Neural cell (in vitro differentiated cells): ENCODE measurements around the gene TMEM107. TPM values are rescaled to one million over a fixed set of nuclear protein-coding genes. Genes with fewer than 3 reads are reported as not detected.

ENCODE experiments used
- H2AFZ ChIP-seq: fragments of 200-600, 300-800 bp; sonication (generic), shearing (Covaris generic); 2 replicates; pipeline ENCODE4 v1.6.0; 2014; ENCODE audit warnings: low read depth, mild to moderate bottlenecking, antibody characterized with exemption, low read length, moderate library complexity
- H3F3A ChIP-seq: fragments of 200-600 bp; shearing (Covaris generic); 2 replicates; pipeline ENCODE4 v1.6.1; 2016; ENCODE audit warnings: mild to moderate bottlenecking, moderate library complexity, mixed read lengths, antibody characterized with exemption, low read length; ENCODE audit not compliant: insufficient read depth, poor library complexity, severe bottlenecking
- H3K27ac ChIP-seq: fragments of 200-600, 300-800 bp; sonication (generic), shearing (Covaris generic); 2 replicates; pipeline ENCODE4 v1.5.1; 2014; ENCODE audit warnings: mild to moderate bottlenecking, low read length, moderate library complexity
- H3K27me3 ChIP-seq: fragments of 300-800, 200-600 bp; sonication (generic), shearing (Covaris generic); 2 replicates; pipeline ENCODE4 v1.6.0; 2014; ENCODE audit warnings: mild to moderate bottlenecking, low read depth, low read length, moderate library complexity; ENCODE audit not compliant: insufficient read depth
- H3K36me3 ChIP-seq: fragments of 300-800, 200-600 bp; sonication (generic), shearing (Covaris generic); 2 replicates; pipeline ENCODE4 v1.5.1; 2014; ENCODE audit warnings: mild to moderate bottlenecking, antibody characterized with exemption, low read length, moderate library complexity; ENCODE audit not compliant: insufficient read depth
- H3K4me2 ChIP-seq: fragments of 300-800, 200-600 bp; sonication (generic), shearing (Covaris generic); 2 replicates; pipeline ENCODE4 v1.6.0; 2014; ENCODE audit warnings: mild to moderate bottlenecking, low read length
- H3K4me3 ChIP-seq: fragments of 300-800, 200-600 bp; sonication (generic), shearing (Covaris generic); 2 replicates; pipeline ENCODE4 v1.5.1; 2014; ENCODE audit warnings: mild to moderate bottlenecking, low read length, moderate library complexity
- H3K79me2 ChIP-seq: fragments of 200-600 bp; shearing (Covaris generic); replicated peaks from 2 replicates; pipeline ENCODE4 v1.6.0; 2014; ENCODE audit warnings: mild to moderate bottlenecking, low read length, moderate library complexity; ENCODE audit not compliant: insufficient read depth
- H3K9ac ChIP-seq: fragments of 300-800, 200-600 bp; sonication (generic), shearing (Covaris generic); 2 replicates; pipeline ENCODE4 v1.6.1; 2016; ENCODE audit warnings: mild to moderate bottlenecking, low read length, mixed read lengths
- H3K9me2 ChIP-seq: fragments of 200-600 bp; shearing (Covaris generic); 2 replicates; pipeline ENCODE4 v1.6.1; 2016; ENCODE audit warnings: mild to moderate bottlenecking, low read length, mixed read lengths; ENCODE audit not compliant: insufficient read depth
- H3K9me3 ChIP-seq: fragments of 200-600, 300-800 bp; sonication (generic), shearing (Covaris generic); 2 replicates; pipeline ENCODE4 v1.6.1; 2016; ENCODE audit warnings: mild to moderate bottlenecking, mixed run types, low read length, moderate library complexity, mixed read lengths
- H4K20me1 ChIP-seq: fragments of 200-600 bp; shearing (Covaris generic); 2 replicates; pipeline ENCODE4 v1.6.1; 2016; ENCODE audit warnings: mild to moderate bottlenecking, mixed run types; ENCODE audit not compliant: insufficient read depth
- EP300 ChIP-seq: fragments of 450-650 bp; conservative IDR thresholded peaks from 2 replicates; pipeline ENCODE4 v1.6.1; 2014; ENCODE audit warnings: antibody characterized with exemption, mild to moderate bottlenecking, moderate library complexity; ENCODE audit not compliant: poor library complexity, severe bottlenecking
- EZH2 ChIP-seq: fragments of 200-600, 300-800 bp; shearing (Covaris generic), sonication (generic); IDR thresholded peaks from 2 replicates; pipeline ENCODE4 v1.6.1; 2014; ENCODE audit warnings: antibody characterized with exemption, low read length, borderline replicate concordance, mild to moderate bottlenecking; ENCODE audit not compliant: insufficient read depth, poor library complexity, severe bottlenecking
- MXI1 ChIP-seq: fragments of 450-650 bp; conservative IDR thresholded peaks from 2 replicates; pipeline ENCODE4 v1.6.1; 2014; ENCODE audit warnings: antibody characterized with exemption, mild to moderate bottlenecking; ENCODE audit not compliant: poor library complexity, severe bottlenecking
- POLR2AphosphoS5 ChIP-seq: IDR thresholded peaks from 2 replicates; pipeline ENCODE4 v1.6.1; 2012
- RAD21 ChIP-seq: fragments of 450-650 bp; conservative IDR thresholded peaks from 2 replicates; pipeline ENCODE4 v1.6.1; 2014; ENCODE audit warnings: antibody characterized with exemption, mild to moderate bottlenecking, moderate library complexity
- SMC3 ChIP-seq: fragments of 450-650 bp; conservative IDR thresholded peaks from 2 replicates; pipeline ENCODE4 v1.6.1; 2014; ENCODE audit warnings: antibody characterized with exemption, mild to moderate bottlenecking, moderate library complexity; ENCODE audit not compliant: poor library complexity
- TAF1 ChIP-seq: IDR thresholded peaks from 2 replicates; pipeline ENCODE4 v1.6.1; 2012; ENCODE audit warnings: low read depth
- polyA plus RNA-seq: library from polyadenylated mRNA; depleted of rRNA; stranded (reverse); fragments of >200 nt; gene quantifications from 2 replicates; pipeline ENCODE4 v1.2.3, GENCODE V29; 2014
- TF ChIP-seq, protein P1 (sequence below): IDR thresholded peaks from 2 replicates; pipeline ENCODE4 v1.6.1; 2012; ENCODE audit warnings: borderline replicate concordance
- TF ChIP-seq, protein P2 (sequence below): fragments of 450-650 bp; IDR thresholded peaks from 2 replicates; pipeline ENCODE4 v1.5.1; 2014; ENCODE audit warnings: antibody characterized with exemption, mild to moderate bottlenecking, moderate library complexity; ENCODE audit not compliant: poor library complexity, severe bottlenecking

Gene TMEM107
- polyA plus RNA-seq, 1 donor from 2014 or later: 31.7 TPM

DNA sequence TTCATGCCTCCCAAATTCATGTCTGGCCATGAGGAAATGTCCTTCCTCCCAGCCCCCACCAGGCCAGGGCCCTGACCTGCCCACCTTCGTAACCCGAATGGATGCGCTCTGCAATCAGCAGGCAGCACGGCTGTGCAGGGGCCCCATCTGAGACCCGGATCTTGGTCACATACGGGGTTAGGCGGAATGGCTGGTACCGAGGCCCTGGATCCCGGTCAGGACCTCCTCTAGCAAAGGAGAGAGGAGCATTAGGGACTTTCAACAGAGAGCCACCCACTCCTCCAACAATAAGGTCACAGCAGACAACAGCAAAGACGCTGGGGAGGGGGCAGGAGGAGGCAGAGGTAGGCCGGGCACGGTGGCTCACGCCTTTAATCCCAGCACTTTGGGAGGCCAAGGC, 27.6 kb downstream of the TMEM107 start:
- Histone ChIP-seq H3K79me2 (no peaks in the 10 kb centered on the region), H3K27ac (no peak overlapping the region), H3K36me3 (no peaks in the 10 kb centered on the region), H3K9me3 (no peaks in the 10 kb centered on the region), H3K4me2 (no peak overlapping the region), H3F3A (peaks cover 6% of the 10 kb centered on the region), H2AFZ (no peak overlapping the region), H3K9me2 (no peaks in the 10 kb centered on the region), H3K27me3 (no peaks in the 10 kb centered on the region), H3K9ac (no peak overlapping the region), H3K4me3 (no peak overlapping the region), H4K20me1 (no peaks in the 10 kb centered on the region)
- TF ChIP-seq RAD21 (no peak), SMC3 (no peak)

DNA sequence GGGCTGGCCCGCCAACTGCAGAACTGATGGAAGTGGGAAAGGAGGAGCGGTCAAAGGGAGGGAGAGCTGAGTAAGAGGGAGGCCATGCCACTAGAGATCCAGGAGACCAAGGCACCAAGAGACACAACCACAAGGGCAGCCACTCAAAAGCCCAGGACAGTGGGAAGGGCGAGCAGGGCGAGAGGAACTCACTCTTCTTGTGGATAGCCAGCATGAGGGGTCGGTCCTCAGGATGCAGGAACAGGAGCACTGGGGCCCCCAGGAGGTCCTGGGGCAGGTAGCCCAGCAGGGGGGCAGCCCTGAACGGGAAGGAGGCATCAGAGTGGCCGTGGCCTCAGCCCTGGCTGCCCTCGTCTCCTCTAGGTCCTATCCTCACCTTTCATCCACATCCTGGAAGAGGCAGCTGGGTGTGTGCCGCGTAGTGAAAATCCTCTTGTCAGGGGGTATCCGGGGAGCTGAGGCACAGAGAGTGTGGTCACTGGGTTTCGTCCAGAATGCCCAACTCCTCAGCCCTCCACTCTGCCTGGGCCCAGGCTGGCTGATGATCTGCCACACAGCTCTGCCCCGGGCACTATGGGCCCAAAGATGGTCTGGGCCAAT, 28.3 kb downstream of the TMEM107 start:
- no peak overlapping the region for H3K4me3 ChIP-seq
- H2AFZ ChIP-seq: no peak overlapping the region
- no peaks in the 10 kb centered on the region for H4K20me1 ChIP-seq
- no peaks in the 10 kb centered on the region for H3K79me2 ChIP-seq
- TF ChIP-seq EZH2 (no peak), MXI1 (no peak), SMC3 (no peak), POLR2AphosphoS5 (no peak), EP300 (no peak), TAF1 (no peak), RAD21 (no peak)
- TF ChIP-seq, protein P1, sequence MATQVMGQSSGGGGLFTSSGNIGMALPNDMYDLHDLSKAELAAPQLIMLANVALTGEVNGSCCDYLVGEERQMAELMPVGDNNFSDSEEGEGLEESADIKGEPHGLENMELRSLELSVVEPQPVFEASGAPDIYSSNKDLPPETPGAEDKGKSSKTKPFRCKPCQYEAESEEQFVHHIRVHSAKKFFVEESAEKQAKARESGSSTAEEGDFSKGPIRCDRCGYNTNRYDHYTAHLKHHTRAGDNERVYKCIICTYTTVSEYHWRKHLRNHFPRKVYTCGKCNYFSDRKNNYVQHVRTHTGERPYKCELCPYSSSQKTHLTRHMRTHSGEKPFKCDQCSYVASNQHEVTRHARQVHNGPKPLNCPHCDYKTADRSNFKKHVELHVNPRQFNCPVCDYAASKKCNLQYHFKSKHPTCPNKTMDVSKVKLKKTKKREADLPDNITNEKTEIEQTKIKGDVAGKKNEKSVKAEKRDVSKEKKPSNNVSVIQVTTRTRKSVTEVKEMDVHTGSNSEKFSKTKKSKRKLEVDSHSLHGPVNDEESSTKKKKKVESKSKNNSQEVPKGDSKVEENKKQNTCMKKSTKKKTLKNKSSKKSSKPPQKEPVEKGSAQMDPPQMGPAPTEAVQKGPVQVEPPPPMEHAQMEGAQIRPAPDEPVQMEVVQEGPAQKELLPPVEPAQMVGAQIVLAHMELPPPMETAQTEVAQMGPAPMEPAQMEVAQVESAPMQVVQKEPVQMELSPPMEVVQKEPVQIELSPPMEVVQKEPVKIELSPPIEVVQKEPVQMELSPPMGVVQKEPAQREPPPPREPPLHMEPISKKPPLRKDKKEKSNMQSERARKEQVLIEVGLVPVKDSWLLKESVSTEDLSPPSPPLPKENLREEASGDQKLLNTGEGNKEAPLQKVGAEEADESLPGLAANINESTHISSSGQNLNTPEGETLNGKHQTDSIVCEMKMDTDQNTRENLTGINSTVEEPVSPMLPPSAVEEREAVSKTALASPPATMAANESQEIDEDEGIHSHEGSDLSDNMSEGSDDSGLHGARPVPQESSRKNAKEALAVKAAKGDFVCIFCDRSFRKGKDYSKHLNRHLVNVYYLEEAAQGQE: no peak
- TF ChIP-seq, protein P2, sequence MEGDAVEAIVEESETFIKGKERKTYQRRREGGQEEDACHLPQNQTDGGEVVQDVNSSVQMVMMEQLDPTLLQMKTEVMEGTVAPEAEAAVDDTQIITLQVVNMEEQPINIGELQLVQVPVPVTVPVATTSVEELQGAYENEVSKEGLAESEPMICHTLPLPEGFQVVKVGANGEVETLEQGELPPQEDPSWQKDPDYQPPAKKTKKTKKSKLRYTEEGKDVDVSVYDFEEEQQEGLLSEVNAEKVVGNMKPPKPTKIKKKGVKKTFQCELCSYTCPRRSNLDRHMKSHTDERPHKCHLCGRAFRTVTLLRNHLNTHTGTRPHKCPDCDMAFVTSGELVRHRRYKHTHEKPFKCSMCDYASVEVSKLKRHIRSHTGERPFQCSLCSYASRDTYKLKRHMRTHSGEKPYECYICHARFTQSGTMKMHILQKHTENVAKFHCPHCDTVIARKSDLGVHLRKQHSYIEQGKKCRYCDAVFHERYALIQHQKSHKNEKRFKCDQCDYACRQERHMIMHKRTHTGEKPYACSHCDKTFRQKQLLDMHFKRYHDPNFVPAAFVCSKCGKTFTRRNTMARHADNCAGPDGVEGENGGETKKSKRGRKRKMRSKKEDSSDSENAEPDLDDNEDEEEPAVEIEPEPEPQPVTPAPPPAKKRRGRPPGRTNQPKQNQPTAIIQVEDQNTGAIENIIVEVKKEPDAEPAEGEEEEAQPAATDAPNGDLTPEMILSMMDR: no peak
- no peaks in the 10 kb centered on the region for H3K36me3 ChIP-seq
- no peak overlapping the region for H3K27ac ChIP-seq
- H3K4me2 ChIP-seq: no peak overlapping the region
- H3F3A ChIP-seq: peaks cover 6% of the 10 kb centered on the region
- no peaks in the 10 kb centered on the region for H3K9me2 ChIP-seq
- no peaks in the 10 kb centered on the region for H3K9me3 ChIP-seq
- H3K9ac ChIP-seq: no peak overlapping the region
- H3K27me3 ChIP-seq: no peaks in the 10 kb centered on the region
